K562 (cell line): ENCODE results near the gene LCN12. TPM values are rescaled to one million over a fixed set of nuclear protein-coding genes. Genes with fewer than 3 reads are reported as not detected.
A peak's percentile ranks its signal among the peaks of the same experiment; 100 is the strongest.

Experiments used
- ARNT ChIP-seq, 2 experiments: fragments of 450-650 bp; IDR thresholded peaks; 2 replicates each; pipeline ENCODE4 v1.6.1; 2016; ENCODE audit warnings: mild to moderate bottlenecking in 1 of 2
- HMGN3 ChIP-seq: IDR thresholded peaks from 2 replicates; pipeline ENCODE4 v1.6.1; 2011; ENCODE audit warnings: borderline replicate concordance, low read depth, mild to moderate bottlenecking, mixed read lengths, low read length; ENCODE audit not compliant: insufficient read length; ENCODE audit errors: extremely low read depth
- MYBL2 ChIP-seq, 2 experiments: fragments of 450-650 bp in 1 of 2; sonication (generic) in 1 of 2; formaldehyde crosslinking in 1 of 2; IDR thresholded peaks; 2 replicates each; pipeline versions ENCODE4 v1.6.1 to v1.8.1; 2017 to 2022; ENCODE audit warnings: borderline replicate concordance in 1 of 2, inconsistent platforms in 1 of 2, low read depth in 1 of 2, mild to moderate bottlenecking in 1 of 2, missing genetic modification reagents in 1 of 2, moderate library complexity in 1 of 2
- PHTF2 ChIP-seq: fragments of 250-450 bp; sonication (Bioruptor Pico); IDR thresholded peaks from 2 replicates; pipeline ENCODE4 v1.5.0; 2021; ENCODE audit warnings: mild to moderate bottlenecking
- RUNX1 ChIP-seq: sonication (generic); IDR thresholded peaks from 2 replicates; pipeline ENCODE4 v1.6.1; 2016; ENCODE audit warnings: antibody characterized with exemption, low read depth
- SIRT6 ChIP-seq: IDR thresholded peaks from one replicate; pipeline ENCODE4 v1.6.1; 2012; ENCODE audit warnings: low read depth, mild to moderate bottlenecking, control low read depth, inconsistent platforms, low read length, moderate library complexity
- SREBF1 ChIP-seq: fragments of 150-350 bp; IDR thresholded peaks from 2 replicates; pipeline ENCODE4 v1.6.1; 2014; ENCODE audit warnings: antibody characterized with exemption, low read depth, low read length, borderline replicate concordance
- ZNF175 ChIP-seq: fragments of 200-800 bp; sonication (Bioruptor generic); IDR thresholded peaks from 2 replicates; pipeline ENCODE4 v1.6.1; 2016; ENCODE audit warnings: low read depth, mild to moderate bottlenecking, missing genetic modification characterization, missing compliant biosample characterization
- ZNF24 ChIP-seq: fragments of 450-650 bp; IDR thresholded peaks from 2 replicates; pipeline ENCODE4 v1.6.1; 2016
- polyA plus RNA-seq, 8 experiments: library from polyadenylated mRNA; depleted of rRNA in 4 of 8; stranded (reverse) in 5 of 8; unstranded in 3 of 8; fragments of >200 nt; fragmentation: Nextera tagmentation in 2 of 8; fragmentation: Illumina TruSeq in 1 of 8; extraction: Ambion mirVana in 2 of 8; extraction: Trizol in 1 of 8; gene quantifications; 2 replicates each; pipeline versions ENCODE4 v1.2.1 to v1.2.3, GENCODE V29; 2011 to 2014; ENCODE audit warnings: inconsistent platforms in 1 of 8, missing spikeins in 1 of 8
- total RNA-seq, 7 experiments: library from RNA; depleted of rRNA in 6 of 7; stranded (reverse); fragments of >200 nt in 6 of 7; fragmentation: Illumina TruSeq in 2 of 7; extraction: Trizol in 2 of 7; gene quantifications; 2 replicates each; pipeline versions ENCODE4 v1.2.1 to v1.2.3, GENCODE V29; 2011 to 2021; ENCODE audit warnings: low replicate concordance in 1 of 7
- TF ChIP-seq, protein P1 (sequence below): sonication (generic); formaldehyde crosslinking; IDR thresholded peaks from 2 replicates; pipeline ENCODE4 v1.8.0; 2022; ENCODE audit warnings: mild to moderate bottlenecking, missing genetic modification reagents
- TF ChIP-seq, protein P2 (sequence below): sonication (generic); formaldehyde crosslinking; IDR thresholded peaks from 2 replicates; pipeline ENCODE4 v1.8.0; 2022; ENCODE audit warnings: mild to moderate bottlenecking, low read depth, missing genetic modification reagents
- TF ChIP-seq, protein P3 (sequence below), 3 experiments: fragments of 200-800 bp in 1 of 3; sonication (Bioruptor generic) in 1 of 3; sonication (generic) in 1 of 3; formaldehyde crosslinking in 1 of 3; IDR thresholded peaks; 2 replicates each; pipeline versions ENCODE4 v1.6.1 to v1.8.0; 2016 to 2022; ENCODE audit warnings: mild to moderate bottlenecking in 2 of 3, missing compliant biosample characterization in 2 of 3, missing genetic modification characterization in 2 of 3, missing genetic modification reagents in 1 of 3
- TF ChIP-seq, protein P4 (sequence below): fragments of 450-650 bp; IDR thresholded peaks from 2 replicates; pipeline ENCODE4 v1.6.1; 2016; ENCODE audit warnings: low read depth, mild to moderate bottlenecking, moderate library complexity

Gene LCN12
- total and polyA plus RNA-seq, 9 of the 15 experiments (the other 6 are each of a cell fraction or from before 2014, with no cell fraction given), result 0.05 TPM; not detected in 8

DNA sequence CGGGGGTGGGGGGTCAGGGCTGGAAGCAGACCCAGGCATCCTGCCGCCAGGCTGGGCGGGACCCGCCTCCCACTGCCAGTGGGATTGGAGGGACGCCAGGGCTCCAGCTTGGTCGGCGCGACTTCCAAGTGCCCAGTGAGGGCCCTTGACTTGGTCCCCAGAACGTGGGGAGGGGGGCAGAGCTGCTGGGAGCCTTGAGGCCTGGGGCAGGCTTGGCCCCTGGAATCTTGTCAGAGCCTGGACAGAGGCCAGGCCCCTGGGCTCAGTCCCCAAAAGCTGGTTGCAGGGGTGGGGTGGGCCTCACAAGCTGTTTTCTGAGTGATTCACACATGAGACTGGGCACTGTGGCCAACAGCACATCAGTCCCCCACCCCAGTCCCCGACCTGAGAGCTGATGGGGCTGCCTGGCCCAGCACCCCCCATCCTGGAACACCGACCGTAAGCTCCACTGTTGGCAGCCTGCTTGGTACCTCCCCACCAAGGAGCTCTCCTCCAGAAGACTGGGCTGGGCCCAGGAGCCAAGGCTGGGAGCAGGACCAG is 43.8 kb downstream of the LCN12 start (continued):
- TF ChIP-seq, protein P1, sequence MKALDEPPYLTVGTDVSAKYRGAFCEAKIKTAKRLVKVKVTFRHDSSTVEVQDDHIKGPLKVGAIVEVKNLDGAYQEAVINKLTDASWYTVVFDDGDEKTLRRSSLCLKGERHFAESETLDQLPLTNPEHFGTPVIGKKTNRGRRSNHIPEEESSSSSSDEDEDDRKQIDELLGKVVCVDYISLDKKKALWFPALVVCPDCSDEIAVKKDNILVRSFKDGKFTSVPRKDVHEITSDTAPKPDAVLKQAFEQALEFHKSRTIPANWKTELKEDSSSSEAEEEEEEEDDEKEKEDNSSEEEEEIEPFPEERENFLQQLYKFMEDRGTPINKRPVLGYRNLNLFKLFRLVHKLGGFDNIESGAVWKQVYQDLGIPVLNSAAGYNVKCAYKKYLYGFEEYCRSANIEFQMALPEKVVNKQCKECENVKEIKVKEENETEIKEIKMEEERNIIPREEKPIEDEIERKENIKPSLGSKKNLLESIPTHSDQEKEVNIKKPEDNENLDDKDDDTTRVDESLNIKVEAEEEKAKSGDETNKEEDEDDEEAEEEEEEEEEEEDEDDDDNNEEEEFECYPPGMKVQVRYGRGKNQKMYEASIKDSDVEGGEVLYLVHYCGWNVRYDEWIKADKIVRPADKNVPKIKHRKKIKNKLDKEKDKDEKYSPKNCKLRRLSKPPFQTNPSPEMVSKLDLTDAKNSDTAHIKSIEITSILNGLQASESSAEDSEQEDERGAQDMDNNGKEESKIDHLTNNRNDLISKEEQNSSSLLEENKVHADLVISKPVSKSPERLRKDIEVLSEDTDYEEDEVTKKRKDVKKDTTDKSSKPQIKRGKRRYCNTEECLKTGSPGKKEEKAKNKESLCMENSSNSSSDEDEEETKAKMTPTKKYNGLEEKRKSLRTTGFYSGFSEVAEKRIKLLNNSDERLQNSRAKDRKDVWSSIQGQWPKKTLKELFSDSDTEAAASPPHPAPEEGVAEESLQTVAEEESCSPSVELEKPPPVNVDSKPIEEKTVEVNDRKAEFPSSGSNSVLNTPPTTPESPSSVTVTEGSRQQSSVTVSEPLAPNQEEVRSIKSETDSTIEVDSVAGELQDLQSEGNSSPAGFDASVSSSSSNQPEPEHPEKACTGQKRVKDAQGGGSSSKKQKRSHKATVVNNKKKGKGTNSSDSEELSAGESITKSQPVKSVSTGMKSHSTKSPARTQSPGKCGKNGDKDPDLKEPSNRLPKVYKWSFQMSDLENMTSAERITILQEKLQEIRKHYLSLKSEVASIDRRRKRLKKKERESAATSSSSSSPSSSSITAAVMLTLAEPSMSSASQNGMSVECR, result no peak
- TF ChIP-seq ARNT (IDR thresholded peaks at IDR 0.05) (no peak), SIRT6 (no peak), PHTF2 (CRISPR knock-in tag) (no peak), RUNX1 (no peak), ZNF24 (no peak), MYBL2 (IDR thresholded peaks at IDR 0.05; ENCODE audit: low read depth) (no peak), MYBL2 (CRISPR knock-in tag; IDR thresholded peaks at IDR 0.05; ENCODE audit: borderline replicate concordance) (no peak), ZNF175 (CRISPR knock-in tag) (no peak), SREBF1 (no peak), HMGN3 (peak; percentile 28)
- TF ChIP-seq, protein P2, sequence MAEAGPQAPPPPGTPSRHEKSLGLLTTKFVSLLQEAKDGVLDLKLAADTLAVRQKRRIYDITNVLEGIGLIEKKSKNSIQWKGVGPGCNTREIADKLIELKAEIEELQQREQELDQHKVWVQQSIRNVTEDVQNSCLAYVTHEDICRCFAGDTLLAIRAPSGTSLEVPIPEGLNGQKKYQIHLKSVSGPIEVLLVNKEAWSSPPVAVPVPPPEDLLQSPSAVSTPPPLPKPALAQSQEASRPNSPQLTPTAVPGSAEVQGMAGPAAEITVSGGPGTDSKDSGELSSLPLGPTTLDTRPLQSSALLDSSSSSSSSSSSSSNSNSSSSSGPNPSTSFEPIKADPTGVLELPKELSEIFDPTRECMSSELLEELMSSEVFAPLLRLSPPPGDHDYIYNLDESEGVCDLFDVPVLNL (CRISPR knock-in tag), result no peak
- TF ChIP-seq, protein P3, sequence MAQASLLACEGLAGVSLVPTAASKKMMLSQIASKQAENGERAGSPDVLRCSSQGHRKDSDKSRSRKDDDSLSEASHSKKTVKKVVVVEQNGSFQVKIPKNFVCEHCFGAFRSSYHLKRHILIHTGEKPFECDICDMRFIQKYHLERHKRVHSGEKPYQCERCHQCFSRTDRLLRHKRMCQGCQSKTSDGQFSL (CRISPR knock-in tag; IDR thresholded peaks at IDR 0.05), result peak; percentile 49; the same call in 1 of the 2 replicates
- TF ChIP-seq, protein P3 (tag; IDR thresholded peaks at IDR 0.05), result no peak
- TF ChIP-seq, protein P4, sequence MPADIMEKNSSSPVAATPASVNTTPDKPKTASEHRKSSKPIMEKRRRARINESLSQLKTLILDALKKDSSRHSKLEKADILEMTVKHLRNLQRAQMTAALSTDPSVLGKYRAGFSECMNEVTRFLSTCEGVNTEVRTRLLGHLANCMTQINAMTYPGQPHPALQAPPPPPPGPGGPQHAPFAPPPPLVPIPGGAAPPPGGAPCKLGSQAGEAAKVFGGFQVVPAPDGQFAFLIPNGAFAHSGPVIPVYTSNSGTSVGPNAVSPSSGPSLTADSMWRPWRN, result no peak
